GM21786 (cell line): ENCODE data around the gene PYCR2.
"Not testable (repeated sequence)": the region's sequence is repeated elsewhere in the genome, so short reads cannot be mapped to it uniquely, and the experiment has no call there.

Source experiments
- ATAC-seq: cut with Tn5 transposase; IDR thresholded peaks from one replicate; pipeline ENCODE4 v1.9.1; 2021; ENCODE audit not compliant: unreplicated experiment

PYCR2 gene

DNA sequence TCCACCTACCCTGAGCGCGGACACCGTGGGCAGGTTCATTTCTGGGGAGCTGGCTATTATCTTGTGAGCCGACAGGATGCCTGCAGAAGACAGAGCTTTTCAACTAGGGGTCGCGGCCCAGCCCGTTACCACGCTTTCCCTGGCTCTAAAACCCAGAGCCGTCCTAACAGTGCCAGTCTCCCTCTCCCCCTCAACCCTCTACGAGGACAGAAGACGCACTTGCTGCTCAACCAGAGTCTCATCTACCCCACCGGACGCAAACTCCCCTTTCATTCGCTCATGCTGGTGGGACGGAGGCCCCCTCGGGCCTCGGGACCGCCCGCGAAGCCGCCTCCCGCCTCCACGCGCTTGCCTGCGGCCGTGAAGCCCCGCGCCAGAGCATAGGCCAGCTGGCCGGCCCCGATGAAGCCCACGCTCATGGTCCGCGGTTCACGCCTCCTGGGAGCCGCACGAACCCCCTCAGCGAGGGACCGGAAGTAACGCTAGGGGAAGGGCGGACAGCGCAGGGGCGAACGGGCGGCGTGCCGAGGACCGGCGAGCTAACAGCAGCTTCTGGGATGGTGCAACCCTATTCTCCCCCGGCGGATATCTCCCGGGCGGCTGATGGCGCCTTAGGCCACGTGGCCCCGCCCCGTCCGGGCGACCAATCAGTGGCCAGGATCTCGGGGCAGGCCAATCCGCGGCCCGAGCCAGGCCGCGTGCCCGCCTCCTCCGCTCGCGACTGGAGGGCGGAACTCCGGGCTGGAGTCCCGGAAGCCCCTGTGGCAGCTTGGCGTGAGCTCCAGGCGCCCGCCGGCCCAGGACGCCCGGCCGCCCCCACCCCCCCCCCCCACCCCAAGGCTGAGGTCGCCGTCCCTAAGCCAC is at the start of gene PYCR2:
Gene PYCR2, minus strand, starts transcription at position 559 of the 864 bp plus-strand sequence. Its CDS starts 140 bp downstream, at position 419.
- ATAC-seq, result peak; percentile 97

DNA sequence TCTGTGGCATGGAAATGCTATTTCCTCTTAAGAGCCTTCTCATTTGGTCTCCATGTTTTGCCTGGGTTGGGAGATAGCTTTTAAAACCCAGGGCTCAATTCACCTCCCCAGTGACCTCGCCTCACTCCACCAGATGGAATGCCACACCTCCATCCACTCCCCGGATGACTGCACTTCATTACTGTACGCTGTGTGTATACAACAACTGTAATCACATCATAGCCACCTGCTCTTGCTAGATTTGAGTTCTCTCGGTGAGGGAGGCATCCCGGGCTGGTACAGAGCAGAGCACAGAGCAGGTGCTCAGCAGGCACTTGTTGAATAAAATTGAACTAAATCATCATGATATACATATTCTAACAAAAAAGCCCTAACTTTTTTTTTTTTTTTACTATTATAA is 49.1 kb upstream of the PYCR2 start:
- no peak for ATAC-seq

DNA sequence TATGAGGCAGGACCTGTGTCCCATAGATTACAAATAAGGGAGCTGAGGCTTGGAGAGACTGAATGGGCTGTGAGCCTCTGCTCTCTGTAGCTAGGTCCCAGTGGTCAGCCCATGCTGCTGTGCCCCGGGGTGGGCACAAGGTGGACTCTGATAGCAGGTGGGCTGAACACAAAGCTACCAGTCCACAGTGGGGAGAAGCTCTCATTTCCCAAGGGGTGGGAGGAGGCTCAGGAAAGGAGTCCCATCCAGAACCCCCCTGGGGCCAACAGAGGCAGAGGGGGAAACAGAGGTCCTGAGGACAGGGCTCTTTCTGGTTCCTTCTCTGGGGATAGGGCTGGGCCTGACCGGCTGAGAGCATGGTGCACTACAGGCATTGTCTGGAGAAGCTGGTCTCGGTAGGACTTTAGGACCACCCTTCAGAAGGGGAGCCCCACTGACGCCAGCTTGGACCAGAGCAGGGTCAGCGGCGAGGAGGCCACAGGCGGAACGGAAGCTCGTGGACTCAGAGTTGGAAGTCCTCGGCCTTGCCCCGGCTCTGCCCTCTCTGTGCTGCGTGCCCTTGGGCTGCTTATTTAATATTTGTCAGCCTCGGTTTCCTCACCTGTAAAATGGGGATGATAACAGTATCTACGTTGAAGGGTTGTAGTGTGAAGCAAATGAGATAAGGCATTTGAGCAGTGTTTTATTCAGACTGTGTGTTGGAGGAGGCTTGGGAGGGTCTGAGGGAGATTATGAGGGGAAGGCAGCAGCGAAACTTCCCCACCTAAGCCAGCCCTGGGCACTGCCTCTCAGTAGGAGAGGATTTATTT is 48.5 kb upstream of the PYCR2 start:
- ATAC-seq, result no peak

DNA sequence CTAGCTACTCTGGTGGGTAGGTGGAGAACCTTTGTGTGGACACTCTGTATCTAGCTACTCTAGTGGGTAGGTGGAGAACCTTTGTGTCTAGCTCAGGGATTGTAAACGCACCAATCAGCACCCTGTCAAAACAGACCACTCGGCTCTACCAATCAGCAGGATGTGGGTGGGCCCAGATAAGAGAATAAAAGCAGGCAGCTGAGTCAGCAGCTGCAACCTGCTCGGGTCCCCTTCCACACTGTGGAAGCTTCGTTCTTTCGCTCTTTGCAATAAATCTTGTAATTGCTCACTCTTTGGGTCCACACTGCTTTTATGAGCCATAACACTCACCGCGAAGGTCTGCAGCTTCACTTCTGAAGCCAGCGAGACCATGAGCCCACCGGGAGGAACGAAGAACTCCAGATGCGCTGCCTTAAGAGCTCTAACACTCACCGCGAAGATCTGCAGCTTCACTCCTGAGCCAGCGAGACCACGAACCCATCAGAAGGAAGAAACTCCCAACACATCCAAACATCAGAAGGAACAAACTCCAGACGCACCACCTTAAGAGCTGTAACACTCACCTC is 46.6 kb upstream of the PYCR2 start:
- not testable (repeated sequence) for ATAC-seq

DNA sequence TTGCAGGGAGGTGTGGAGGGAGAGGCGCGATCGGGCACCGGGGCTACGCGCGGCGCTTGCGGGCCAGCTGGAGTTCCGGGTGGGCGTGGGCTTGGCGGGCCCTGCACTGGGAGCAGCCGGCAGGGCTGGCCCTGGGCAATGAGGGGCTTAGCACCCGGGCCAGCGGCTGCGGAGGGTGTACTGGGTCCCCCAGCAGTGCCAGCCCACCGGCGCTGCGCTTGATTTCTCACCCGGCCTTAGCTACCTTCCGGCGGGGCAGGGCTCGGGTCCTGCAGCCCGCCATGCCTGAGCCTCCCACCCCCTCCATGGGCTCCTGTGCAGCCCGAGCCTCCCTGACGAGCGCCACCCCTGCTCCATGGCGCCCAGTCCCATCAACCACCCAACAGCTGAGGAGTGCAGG is 45.7 kb upstream of the PYCR2 start:
- ATAC-seq, result not testable (repeated sequence)

DNA sequence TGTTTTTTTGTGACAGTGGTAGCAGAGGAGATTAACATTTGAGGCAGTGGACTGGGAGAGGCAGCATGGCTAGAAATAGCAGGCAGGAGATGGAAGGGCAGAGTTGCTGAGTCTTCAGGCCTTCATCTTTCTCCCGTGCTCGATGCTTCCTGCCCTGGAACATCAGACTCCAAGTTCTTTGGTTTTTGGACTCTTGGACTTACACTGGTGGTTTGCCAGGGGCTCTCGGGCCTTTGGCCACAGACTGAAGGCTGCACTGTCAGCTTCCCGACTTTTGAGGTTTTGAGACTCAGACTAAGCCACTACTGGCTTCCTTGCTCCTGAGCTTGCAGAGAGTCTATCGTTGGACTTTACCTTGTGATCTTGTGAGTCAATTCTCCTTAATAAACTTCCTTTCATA is 41.2 kb upstream of the PYCR2 start:
- no peak for ATAC-seq

DNA sequence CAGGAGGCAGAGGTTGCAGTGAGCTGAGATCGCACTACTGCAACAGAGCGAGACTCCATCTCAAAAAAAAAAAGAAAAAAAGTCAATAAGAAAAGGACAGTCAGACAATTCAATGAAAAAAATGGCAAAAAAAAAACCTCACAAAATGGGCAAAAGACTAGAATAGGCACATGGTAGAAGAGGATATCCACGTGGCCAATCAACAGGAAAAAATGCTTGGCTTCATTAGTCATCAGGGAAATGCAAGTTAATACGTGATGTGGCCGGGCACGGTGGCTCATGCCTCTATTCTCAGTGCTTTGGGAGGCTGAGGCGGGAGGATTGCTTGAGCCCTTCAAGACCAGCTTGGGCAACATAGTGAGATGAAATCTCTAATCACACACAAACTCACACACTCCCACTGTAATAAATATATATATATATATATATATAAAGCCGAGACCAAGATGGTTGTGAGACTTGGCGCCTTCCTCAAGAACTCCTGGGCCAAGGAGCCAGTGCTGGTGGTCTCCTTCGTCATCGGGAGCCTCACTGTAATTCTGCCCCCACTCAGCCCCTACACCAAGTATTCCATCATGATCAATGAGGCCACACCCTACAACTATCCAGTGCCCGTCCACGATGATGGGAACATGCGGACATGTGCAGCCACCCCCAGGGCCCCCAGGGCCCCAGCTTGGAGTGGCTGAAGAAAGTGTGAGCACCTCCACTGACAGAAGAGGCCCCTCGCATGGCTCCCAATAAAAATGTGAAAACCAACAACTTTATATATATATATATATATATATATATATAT is 39.9 kb upstream of the PYCR2 start:
- no peak for ATAC-seq

DNA sequence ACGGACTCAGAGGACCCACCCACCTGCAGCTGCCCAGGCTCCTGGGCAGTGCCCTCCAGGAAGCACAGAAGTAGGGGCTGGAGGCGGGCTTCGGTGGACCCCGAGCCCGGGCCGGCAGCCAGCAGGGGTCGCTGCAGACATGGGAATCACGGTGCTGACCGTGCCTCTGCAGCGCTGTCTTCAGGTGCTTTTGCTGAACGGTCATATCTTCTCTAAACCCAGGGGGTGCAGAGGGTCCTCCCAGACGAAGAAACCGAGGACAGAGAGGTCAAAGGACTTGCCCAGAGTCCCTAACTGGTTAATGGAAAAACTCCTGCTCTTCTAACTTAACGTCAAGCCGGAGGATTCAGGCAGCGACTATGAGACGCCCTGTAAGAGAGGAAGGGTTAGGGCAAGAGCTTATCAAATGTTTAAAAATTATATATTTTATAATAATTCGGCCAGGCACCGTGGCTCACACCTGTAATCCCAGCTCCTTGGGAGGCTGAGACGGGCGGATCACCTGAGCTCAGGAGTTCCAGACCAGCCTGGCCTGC is 38.5 kb upstream of the PYCR2 start:
- no peak for ATAC-seq

DNA sequence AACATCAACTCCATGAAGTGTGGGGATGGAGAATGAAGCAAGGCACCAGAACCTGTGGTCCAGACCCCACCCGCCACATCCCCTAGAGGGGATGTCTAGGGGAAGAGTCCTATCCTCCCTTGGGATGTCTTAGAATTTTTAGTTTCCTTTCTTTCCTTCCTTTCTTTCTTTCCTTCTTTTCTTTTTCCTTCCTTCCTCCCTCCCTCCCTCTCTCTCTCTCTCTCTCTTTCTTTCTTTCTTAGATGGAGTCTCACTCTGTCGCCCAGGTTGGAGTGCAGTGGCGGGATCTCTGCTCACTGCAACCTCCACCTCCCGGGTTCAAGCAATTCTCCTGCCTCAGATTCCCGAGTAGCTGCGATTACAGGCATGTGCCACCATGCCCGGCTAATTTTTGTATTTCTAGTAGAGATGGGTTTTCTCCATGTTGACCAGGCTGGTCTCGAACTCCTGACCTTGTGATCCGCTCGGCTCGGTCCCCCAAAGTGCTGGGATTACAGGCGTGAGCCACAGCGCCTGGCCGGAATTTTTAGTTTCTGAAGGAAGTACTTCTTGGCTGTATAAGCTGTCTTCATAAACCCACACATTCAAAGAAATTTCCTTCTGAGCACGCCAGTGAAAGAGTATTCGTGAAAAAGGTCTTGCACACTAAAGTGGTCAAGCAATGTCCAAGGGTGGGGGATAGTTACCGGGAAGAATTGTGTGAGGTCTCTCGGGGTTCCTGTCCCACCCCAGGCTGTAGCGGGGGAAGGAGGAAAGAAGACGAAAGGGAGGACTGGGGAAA is 37.8 kb upstream of the PYCR2 start:
- ATAC-seq, result no peak

DNA sequence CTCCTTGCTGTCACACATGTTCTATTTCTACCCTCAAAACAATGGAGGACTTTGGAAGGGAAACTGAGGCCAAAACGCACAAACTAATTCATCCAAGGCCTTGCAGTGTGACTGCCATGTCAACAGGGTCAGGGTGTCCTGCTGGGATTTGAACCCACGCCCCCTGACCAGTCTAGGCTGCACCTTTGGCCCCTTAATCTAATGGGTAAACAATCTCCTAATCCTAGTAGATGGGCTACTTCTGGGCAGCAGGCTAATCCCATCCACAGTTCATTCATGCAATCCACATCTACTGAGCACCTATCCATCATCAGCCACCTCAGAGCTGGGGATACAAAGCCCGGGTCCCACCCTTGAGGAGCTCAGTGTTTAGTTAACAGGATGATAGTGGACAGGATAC is 34.0 kb upstream of the PYCR2 start:
- ATAC-seq, result no peak

DNA sequence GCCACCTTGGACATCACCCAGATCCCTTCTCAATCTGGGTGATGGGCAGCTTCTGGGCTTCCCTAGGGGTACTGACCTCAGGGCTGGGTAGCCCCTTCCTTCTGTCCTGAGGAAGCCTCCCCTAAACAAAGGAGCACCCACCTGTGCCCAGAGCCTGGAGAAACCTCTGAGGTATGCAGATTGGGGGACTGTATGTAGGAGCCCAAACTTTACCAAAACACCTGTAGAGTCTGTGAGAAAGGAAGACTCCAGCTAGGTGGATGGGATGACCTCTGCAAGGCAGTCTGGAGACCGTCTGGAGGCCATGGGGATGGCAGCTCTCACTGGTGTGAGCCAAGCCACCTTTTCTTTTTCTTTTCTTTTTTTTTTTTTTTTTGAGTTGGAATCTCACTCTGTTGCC is 30.7 kb upstream of the PYCR2 start:
- ATAC-seq, result no peak

DNA sequence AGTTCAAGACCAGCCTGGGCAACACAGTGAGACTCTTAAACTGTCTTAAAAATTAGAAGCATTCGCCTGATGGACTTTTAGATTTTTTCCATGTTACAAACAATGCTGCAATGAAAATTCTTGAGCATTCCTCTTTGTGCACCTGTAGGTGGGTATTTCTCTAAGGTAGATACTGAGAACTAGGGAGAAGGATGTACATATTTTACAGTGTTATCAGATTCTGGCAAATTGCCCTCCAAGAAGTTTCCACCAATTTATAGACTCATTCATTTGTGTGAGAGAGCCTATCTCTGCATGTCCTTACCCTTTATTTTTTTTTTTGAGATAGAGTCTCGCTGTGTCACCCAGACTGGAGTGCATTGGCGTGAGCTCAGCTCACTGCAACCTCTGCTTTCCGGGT is 29.3 kb upstream of the PYCR2 start:
- ATAC-seq, result no peak

DNA sequence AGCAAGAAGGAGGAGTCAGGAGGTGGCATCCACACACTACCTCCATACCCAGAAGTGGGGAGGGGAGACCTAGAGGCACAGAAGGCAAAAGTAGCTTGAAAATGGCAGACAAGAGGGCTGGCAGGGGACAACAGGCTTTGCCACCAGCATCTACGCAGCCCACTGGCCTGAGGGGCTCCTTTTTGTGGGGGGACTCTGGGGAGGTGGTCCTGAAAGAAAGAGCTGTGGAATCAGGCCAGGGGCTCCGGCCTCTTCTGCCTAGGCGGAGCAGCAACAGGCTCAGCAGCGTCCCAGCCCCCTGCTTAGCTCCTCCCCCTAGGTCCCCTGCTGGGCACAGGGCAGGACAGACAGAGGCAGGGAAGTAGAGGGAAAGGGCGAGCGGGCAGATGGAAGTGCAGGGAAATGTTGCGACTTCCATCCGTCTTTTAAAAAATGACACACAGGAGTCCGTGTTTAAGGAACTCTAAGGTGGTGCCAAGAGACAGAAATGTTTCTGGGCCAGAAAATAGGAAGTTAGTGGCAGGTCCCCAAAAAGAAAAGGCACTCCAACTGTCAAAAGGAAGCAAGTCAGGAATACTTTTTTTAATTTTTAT is 27.0 kb upstream of the PYCR2 start:
- ATAC-seq, result no peak

DNA sequence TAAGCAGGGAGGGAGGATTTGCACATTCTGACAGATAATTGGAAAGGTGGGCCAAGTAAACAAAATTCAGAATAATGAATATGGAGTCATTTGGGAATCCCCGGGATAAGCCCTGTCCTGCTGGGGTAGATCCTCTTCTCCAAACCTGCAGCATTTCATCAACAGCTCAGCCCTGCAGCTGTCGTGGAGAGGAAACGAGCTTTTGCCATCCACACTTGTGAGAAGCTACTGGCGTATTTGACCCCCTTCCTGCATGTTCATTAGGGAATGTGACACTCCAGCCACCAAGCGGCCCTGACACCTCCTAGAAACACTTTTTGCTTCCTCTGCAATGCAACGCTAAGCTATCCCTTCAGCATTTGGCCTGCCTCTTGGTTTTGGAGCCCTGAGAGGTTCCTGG is 25.0 kb upstream of the PYCR2 start:
- ATAC-seq, result no peak

DNA sequence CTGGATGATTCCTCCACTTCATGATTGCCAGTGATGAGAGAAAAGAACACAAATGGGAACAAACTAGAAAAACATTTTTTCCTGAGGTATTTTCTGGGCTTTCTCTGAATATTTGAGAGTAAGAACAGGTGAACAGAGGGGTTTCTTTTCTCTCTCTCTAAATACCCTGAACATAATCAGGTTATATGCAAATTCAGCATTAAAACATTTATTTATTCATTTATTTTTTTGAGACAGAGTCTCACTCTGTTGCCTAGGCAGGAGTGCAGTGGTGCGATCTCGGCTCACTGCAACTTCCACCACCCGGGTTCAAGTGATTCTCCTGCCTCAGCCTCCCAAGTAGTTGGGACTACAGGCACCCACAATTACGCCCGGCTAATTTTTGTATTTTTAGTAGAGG is 22.8 kb upstream of the PYCR2 start:
- no peak for ATAC-seq

DNA sequence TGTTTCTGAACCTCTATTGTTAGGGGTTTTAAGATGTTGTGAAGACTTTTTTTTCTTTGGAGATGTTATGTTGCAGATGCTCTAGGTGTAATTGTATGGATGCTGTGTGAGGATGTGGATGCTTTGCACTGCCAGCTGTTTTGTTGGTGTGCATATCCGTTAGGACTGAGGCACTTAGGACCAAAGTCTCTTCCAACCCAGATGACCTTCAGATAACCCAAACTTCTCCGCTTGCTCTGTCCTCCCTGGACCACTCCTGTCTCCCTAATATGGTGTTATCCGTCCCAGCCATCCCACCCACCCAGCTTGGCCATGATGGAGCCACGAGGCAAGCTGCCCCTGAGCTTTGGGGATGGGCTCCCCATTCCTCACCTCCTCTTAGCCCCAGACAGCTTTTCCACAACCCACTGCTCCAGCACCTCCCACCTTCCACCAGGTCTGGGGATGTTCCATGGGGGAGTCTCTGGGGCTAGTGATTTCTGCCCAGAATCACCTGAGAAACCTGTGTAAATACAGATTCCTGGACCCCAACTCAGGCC is 22.1 kb upstream of the PYCR2 start:
- ATAC-seq, result no peak

DNA sequence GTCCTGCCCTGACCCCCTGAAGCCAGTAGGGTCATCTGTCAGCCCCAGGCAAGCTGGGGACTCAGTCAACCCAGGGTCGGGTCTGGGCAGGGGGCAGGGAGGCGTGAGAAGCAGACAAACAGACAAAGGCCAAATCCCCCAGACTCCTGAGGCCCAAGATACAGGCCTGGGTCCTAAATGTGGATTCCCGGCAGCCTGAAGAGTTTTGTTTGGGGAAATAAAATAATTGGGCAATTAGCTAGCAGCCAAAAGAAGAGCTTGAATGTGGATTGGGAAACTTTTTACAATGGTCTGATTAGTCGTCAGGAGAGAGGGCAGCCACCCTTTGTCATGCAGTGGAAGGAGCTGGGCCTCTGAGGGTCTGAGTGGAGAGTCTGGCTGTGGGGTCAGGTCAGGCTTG is 21.5 kb upstream of the PYCR2 start:
- no peak for ATAC-seq

DNA sequence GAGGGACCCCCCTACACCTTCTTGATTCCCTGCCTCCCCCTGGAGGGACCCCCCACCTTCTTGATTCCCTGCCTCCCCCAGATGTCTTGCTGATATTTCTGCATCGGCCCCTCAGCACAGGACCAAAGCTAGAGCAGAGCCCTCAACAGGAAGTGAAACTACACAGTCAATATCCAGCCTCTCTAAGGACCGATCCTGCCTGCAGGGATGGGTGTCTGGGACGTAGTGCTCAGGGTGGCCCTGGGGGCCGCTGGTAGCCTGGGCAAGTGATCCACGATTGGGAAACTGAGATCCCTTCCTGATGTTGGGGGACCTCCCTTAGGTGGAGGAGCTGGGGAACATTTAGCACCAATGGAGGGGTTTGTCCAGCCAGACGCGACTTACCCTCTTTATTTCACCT is 20.9 kb upstream of the PYCR2 start:
- peak; percentile 59 for ATAC-seq

DNA sequence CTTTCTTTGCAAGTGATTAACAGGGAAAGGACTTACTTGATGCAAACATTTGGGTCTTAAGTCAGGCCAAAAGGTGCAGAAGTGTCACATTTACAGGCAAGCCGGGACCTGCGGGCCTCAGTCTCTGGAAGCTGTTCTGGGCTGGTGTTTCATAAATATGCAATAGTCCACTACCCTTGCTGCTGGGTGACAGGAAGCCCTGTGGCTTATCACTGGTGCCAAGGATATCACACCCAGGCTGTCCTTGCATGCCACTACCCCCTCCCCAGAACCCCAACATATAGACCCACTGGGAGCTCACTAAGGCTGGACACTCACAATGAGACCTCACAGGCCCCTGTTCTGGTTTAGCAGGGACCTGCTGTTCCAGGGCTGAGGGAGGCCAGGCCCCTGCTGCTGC is 20.3 kb upstream of the PYCR2 start:
- ATAC-seq, result no peak
